HFF-Myc (cell line): Measurements from ENCODE around the gene SALL4.

Experiments
- DNase-seq: peaks from one replicate; pipeline ENCODE4 v3.0.0-alpha.2; 2011; ENCODE audit warnings: low read depth; ENCODE audit errors: extremely low read depth
- H3K4me3 ChIP-seq: replicated peaks from 2 replicates; pipeline ENCODE4 v1.5.1; 2011; ENCODE audit warnings: low read depth, mild to moderate bottlenecking, control low read depth, low read length
- TF ChIP-seq, protein P1 (sequence below): IDR thresholded peaks from 2 replicates; pipeline ENCODE4 v1.5.1; 2012; ENCODE audit warnings: mild to moderate bottlenecking, low read depth, low read length, control low read depth; ENCODE audit errors: missing control alignments

SALL4 gene

DNA sequence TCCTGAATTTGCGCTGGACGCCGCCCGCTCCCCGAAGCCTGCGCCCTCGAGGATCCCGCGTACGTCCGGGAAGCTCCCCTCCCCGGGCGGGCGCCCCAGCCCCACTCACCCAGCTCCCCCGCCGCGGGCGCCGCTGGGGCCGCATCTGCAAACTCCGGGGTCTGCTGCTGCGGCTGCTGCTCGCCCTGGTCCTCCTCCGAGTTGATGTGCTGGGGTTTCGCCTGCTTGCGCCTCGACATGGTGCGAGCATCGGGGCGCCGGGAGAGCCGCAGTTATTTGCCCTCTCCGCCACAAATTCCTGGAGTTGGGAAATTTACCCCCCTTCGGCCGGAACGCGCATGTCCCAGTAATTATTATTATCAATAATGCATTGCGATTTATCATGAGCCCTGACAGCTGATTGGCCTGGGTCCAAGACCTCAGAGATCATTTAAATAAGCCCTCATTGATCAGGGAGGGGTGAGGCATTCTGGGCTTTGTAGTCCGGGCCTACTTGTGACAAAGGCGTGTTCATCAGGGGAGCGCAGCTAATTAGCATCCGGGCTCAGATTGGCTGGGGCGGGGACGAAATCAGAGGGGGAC is at the start of gene SALL4:
Gene SALL4, minus strand, starts transcription at position 352 of the 582 bp plus-strand sequence. Its CDS starts 113 bp downstream, at position 239.
- no peak for DNase-seq
- TF ChIP-seq, protein P1, sequence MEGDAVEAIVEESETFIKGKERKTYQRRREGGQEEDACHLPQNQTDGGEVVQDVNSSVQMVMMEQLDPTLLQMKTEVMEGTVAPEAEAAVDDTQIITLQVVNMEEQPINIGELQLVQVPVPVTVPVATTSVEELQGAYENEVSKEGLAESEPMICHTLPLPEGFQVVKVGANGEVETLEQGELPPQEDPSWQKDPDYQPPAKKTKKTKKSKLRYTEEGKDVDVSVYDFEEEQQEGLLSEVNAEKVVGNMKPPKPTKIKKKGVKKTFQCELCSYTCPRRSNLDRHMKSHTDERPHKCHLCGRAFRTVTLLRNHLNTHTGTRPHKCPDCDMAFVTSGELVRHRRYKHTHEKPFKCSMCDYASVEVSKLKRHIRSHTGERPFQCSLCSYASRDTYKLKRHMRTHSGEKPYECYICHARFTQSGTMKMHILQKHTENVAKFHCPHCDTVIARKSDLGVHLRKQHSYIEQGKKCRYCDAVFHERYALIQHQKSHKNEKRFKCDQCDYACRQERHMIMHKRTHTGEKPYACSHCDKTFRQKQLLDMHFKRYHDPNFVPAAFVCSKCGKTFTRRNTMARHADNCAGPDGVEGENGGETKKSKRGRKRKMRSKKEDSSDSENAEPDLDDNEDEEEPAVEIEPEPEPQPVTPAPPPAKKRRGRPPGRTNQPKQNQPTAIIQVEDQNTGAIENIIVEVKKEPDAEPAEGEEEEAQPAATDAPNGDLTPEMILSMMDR = no peak
- peak within 1 kb of the TSS; percentile 48 for H3K4me3 ChIP-seq

DNA sequence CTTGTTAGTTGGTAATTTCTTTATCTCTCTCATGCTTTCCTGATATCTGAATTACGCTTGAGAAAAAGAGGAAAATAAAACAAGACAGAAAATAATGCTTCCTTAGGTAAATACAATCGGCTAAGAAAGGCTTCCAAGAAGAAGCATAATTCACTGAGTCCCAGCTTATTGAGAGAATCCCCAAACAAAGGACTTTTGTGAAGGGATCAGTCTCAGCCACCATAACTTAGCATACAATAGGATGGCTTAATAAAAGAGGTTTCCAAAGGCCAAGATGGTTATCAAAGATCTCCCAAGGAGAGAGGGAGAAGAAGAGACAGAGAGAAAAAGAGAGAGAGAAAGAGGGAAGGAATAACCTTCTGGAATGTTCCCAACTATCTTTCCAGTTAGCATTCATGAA is 46.0 kb upstream of the SALL4 start:
- no peak overlapping the region for H3K4me3 ChIP-seq
- no peak for DNase-seq
- TF ChIP-seq, protein P1 = no peak

DNA sequence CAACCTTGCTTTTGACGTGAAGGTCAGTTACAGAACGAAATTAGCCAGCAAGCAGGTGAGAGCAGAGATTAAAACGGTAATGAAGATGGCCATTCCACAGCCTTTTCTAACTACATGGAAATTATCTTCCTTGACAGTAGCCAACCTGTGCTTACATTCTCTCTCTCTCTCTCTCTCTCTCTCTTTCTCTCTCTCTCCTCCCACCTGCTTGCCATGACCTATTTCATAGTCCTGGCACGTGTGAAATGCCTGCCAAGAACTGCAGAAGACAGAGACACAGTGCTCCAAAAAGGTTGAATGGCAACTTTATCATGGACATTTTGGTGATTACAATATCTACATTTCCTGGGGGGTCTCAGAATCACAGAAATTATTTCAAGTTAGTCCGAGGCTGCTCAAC is 38.5 kb upstream of the SALL4 start:
- TF ChIP-seq, protein P1 = no peak
- no peak overlapping the region for H3K4me3 ChIP-seq
- DNase-seq = no peak

DNA sequence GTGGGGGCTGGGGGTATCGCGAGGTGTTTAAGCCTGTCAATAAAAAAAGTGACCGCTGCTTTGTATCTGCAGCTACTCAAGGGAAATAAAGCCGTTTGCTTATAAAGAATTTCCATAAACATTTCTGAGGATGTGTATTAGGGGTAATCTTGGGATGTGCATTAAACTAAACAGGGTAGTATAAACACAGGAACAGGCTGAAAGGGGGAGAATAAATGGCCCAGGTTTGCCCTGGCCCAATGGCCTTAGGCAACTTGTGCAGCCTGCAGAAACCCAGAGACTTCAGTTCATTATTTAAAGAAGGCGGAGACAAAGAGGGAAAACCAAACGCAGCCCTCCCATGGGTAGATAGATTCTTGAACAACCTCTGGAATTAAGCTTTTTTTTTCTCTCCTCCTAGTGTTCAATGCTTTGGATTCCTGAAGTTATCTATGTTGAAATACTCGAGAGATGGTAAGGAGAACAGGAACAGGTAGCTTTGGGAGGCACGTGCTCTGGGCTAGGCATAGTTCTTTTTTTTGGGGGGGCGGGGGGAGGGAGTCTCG is 35.6 kb upstream of the SALL4 start:
- TF ChIP-seq, protein P1 = no peak
- no peak for DNase-seq
- H3K4me3 ChIP-seq = no peak overlapping the region

DNA sequence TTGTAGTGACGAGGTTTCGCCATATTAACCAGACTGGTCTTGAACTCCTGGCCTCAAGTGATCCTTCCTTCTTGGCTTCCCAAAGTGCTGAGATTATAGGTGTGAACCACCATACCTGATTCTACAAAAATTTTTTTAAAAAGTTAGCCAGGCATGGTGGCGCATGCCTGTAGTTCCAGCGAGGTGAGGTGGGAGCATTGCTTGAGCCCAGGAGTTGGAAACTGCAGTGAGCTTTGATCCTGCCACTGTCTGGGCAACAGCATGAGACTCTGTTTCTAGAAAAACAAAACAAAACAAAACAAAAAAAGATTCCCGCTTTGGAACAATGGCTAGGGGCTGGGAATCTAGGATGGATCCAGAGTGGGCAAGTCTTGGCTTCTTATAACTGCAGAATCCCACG is 35.1 kb upstream of the SALL4 start:
- no peak overlapping the region for H3K4me3 ChIP-seq
- DNase-seq = no peak
- TF ChIP-seq, protein P1 = no peak

DNA sequence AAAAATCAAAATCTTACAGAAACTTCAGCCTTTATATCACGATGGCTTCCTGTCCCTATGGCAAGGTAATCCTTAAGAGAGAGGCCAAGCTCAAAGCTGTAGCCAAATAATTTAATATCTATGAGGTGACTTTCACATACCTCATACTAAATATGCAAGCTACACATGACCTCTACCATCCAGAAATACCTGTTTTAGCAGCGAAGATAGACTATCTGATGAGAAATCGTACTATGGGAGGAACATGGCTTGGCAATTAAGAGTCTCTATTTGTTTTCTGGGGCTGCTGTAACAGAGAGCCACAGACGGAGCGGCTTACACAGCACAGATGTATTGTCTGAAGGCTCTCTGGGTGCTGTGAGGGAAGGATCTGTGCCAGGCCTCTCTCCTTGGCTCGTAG is 31.0 kb upstream of the SALL4 start:
- TF ChIP-seq, protein P1 = no peak
- H3K4me3 ChIP-seq = no peak overlapping the region
- DNase-seq = no peak

DNA sequence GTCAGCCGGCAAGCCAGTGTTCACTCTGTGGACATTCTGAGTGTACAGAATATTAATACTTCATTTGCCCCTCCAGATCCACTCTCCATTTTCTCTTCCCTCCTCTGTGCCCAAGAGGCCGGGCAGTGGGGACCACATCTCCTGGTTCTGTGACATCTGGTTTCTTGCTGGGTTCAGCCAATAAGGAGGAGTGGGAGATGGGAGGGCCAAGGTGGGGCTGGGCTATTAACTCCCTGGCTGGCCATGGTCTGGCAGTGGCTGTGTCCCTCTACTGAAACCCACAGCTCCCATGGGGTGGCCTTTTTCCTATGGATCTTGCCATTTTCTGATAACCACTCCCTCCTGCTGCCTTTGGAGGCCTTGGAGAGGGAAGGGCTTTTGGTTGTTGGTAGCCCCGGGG is 30.0 kb upstream of the SALL4 start:
- TF ChIP-seq, protein P1 = no peak
- DNase-seq = no peak
- H3K4me3 ChIP-seq = no peak overlapping the region
